HepG2 (cell line): Measurements from ENCODE around the gene TPD52L2. TPM values are rescaled to one million over a fixed set of nuclear protein-coding genes. Genes with fewer than 3 reads are reported as not detected.

Experiments
- ARHGAP35 ChIP-seq: sonication (generic); formaldehyde crosslinking; IDR thresholded peaks from 2 replicates; pipeline ENCODE4 v1.9.0; 2022; ENCODE audit warnings: mild to moderate bottlenecking, inconsistent platforms, moderate library complexity, missing genetic modification reagents, borderline replicate concordance
- CBFB ChIP-seq: sonication (generic); formaldehyde crosslinking; IDR thresholded peaks from 2 replicates; pipeline ENCODE4 v1.4.0; 2020; ENCODE audit warnings: missing genetic modification reagents
- CREBL2 ChIP-seq: sonication (generic); formaldehyde crosslinking; IDR thresholded peaks from 2 replicates; pipeline ENCODE4 v1.8.1; 2023; ENCODE audit warnings: missing genetic modification reagents, mild to moderate bottlenecking, borderline replicate concordance
- FOXP4 ChIP-seq: sonication (generic); formaldehyde crosslinking; IDR thresholded peaks from 2 replicates; pipeline ENCODE4 v1.4.0; 2020; ENCODE audit warnings: missing genetic modification reagents
- MTA1 ChIP-seq: sonication (generic); formaldehyde crosslinking; IDR thresholded peaks from 2 replicates; pipeline ENCODE4 v1.4.0; 2020; ENCODE audit warnings: missing genetic modification reagents, mild to moderate bottlenecking, borderline replicate concordance
- NR2F1 ChIP-seq, 2 experiments: fragments of 450-650 bp in 1 of 2; formaldehyde crosslinking in 1 of 2; IDR thresholded peaks; 2 replicates each; pipeline versions ENCODE4 v1.5.0 to v1.6.1; 2016 to 2020; ENCODE audit warnings: mild to moderate bottlenecking in 1 of 2, missing compliant biosample characterization in 1 of 2, missing genetic modification reagents in 1 of 2, moderate library complexity in 1 of 2
- RAD51 ChIP-seq: fragments of 450-650 bp; IDR thresholded peaks from 2 replicates; pipeline ENCODE4 v1.6.1; 2016; ENCODE audit warnings: borderline replicate concordance
- REXO4 ChIP-seq: sonication (generic); formaldehyde crosslinking; IDR thresholded peaks from 2 replicates; pipeline ENCODE4 v1.8.0; 2022; ENCODE audit warnings: missing genetic modification reagents, mild to moderate bottlenecking, borderline replicate concordance
- TBX3 ChIP-seq: fragments of 450-650 bp; IDR thresholded peaks from 2 replicates; pipeline ENCODE4 v1.6.1; 2017; ENCODE audit warnings: antibody characterized with exemption, mild to moderate bottlenecking, inconsistent platforms, borderline replicate concordance
- TP53 ChIP-seq: sonication (generic); formaldehyde crosslinking; conservative IDR thresholded peaks from 2 replicates; pipeline ENCODE4 v1.4.0; 2020; ENCODE audit warnings: missing genetic modification reagents
- ZBTB44 ChIP-seq: sonication (generic); formaldehyde crosslinking; IDR thresholded peaks from 2 replicates; pipeline ENCODE4 v1.4.0; 2020; ENCODE audit warnings: missing genetic modification reagents
- ZNF432 ChIP-seq: sonication (generic); formaldehyde crosslinking; IDR thresholded peaks from 2 replicates; pipeline ENCODE4 v1.5.0; 2020; ENCODE audit warnings: missing genetic modification reagents, mild to moderate bottlenecking, borderline replicate concordance
- ZNF513 ChIP-seq: sonication (generic); formaldehyde crosslinking; conservative IDR thresholded peaks from 2 replicates; pipeline ENCODE4 v1.5.0; 2020; ENCODE audit warnings: missing genetic modification reagents
- ZNF550 ChIP-seq: sonication (generic); formaldehyde crosslinking; IDR thresholded peaks from 2 replicates; pipeline ENCODE4 v1.4.0; 2020; ENCODE audit warnings: mild to moderate bottlenecking, missing genetic modification reagents, borderline replicate concordance
- ZNF775 ChIP-seq: sonication (generic); formaldehyde crosslinking; IDR thresholded peaks from 2 replicates; pipeline ENCODE4 v1.4.0; 2020; ENCODE audit warnings: missing genetic modification reagents, mild to moderate bottlenecking, moderate library complexity, borderline replicate concordance
- ZNF784 ChIP-seq: sonication (generic); formaldehyde crosslinking; IDR thresholded peaks from 2 replicates; pipeline ENCODE4 v1.5.1; 2020; ENCODE audit warnings: missing genetic modification reagents, mild to moderate bottlenecking, borderline replicate concordance
- ZNF879 ChIP-seq: sonication (generic); formaldehyde crosslinking; IDR thresholded peaks from 2 replicates; pipeline ENCODE4 v1.8.1; 2023; ENCODE audit warnings: missing genetic modification reagents
- polyA plus RNA-seq, 8 experiments: library from polyadenylated mRNA; depleted of rRNA in 3 of 8; stranded (reverse) in 7 of 8; unstranded in 1 of 8; fragments of >200 nt; fragmentation: Illumina TruSeq in 4 of 8; extraction: Trizol in 4 of 8; gene quantifications; 2 replicates each; pipeline versions ENCODE4 v1.2.1 to v1.2.3, GENCODE V29; 2011 to 2016; ENCODE audit warnings: low read depth in 4 of 8, missing spikeins in 1 of 8, mixed read lengths in 1 of 8; ENCODE audit not compliant: insufficient read depth in 1 of 8
- total RNA-seq, 5 experiments: library from RNA; depleted of rRNA; stranded (reverse); fragments of >200 nt; fragmentation: Illumina TruSeq; extraction: Trizol; gene quantifications; 2 replicates each; pipeline ENCODE4 v1.2.3, GENCODE V29; 2016; ENCODE audit warnings: low read depth in 1 of 5
- TF ChIP-seq, protein P1 (sequence below): fragments of 450-650 bp; IDR thresholded peaks from 2 replicates; pipeline ENCODE4 v1.6.1; 2017
- TF ChIP-seq, protein P2 (sequence below): sonication (generic); formaldehyde crosslinking; IDR thresholded peaks from 2 replicates; pipeline ENCODE4 v1.9.0; 2022; ENCODE audit warnings: missing genetic modification reagents, mild to moderate bottlenecking, borderline replicate concordance

TPD52L2 gene
- total and polyA plus RNA-seq, 2 of the 13 experiments (the other 11 are each of a cell fraction or from before 2014, with no cell fraction given), result 156 to 184 TPM

DNA sequence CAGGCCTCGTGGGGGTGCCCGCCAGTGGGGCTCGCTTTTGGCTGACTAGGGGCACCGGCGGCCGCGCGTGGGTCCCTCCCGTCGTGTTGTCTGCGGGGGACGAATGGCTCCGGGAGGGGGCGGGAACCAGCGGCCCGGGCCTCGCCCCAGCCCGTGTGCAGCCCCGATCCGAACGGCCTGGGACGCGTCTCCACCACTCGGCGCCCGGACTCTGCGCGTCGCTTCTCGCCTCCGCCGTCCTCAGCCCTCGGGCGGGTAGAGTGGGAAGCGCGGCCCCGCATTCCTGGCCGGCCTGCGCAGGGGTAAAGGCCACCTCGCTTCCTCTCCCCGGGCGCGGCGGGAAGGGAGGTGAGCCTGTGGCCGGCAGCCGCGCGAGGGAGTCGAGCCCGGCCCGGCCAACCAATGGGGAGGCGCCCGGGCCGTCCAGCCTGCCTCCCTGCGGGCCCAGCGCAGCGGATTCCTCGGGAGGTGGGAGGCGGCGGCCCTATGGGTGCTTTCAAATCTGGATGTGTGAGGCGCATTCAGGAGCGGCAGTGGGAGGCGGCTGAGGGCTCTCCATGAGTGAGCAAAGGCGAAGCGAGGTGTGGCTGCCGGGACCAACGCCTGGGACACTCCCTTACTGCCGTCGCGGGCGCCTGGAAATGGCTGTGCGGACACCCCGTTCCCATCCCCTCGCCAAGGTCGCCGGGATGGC is 32.9 kb upstream of the TPD52L2 start (continued):
- TF ChIP-seq FOXP4 (peak; percentile 14; the same call in 1 of the 2 replicates), TBX3 (no peak), ZNF879 (CRISPR knock-in tag) (no peak), TP53 (no peak), ZNF550 (no peak), ZNF432 (no peak), ZNF784 (CRISPR knock-in tag) (peak; percentile 93), MTA1 (CRISPR knock-in tag) (peak; percentile 54; the same call in 1 of the 2 replicates), CBFB (CRISPR knock-in tag) (no peak), NR2F1 (CRISPR knock-in tag; IDR thresholded peaks at IDR 0.05) (no peak), REXO4 (peak; percentile 65), ZBTB44 (CRISPR knock-in tag) (no peak), ZNF775 (no peak), ARHGAP35 (CRISPR knock-in tag) (peak; percentile 74; the same call in 1 of the 2 replicates), RAD51 (no peak), CREBL2 (CRISPR knock-in tag) (peak; percentile 34; the same call in 1 of the 2 replicates), ZNF513 (CRISPR knock-in tag) (0 out of 2 replicates have a peak, but pooled peaks have one; percentile 46)
- TF ChIP-seq, protein P1, sequence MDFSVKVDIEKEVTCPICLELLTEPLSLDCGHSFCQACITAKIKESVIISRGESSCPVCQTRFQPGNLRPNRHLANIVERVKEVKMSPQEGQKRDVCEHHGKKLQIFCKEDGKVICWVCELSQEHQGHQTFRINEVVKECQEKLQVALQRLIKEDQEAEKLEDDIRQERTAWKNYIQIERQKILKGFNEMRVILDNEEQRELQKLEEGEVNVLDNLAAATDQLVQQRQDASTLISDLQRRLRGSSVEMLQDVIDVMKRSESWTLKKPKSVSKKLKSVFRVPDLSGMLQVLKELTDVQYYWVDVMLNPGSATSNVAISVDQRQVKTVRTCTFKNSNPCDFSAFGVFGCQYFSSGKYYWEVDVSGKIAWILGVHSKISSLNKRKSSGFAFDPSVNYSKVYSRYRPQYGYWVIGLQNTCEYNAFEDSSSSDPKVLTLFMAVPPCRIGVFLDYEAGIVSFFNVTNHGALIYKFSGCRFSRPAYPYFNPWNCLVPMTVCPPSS, result no peak
- TF ChIP-seq, protein P2, sequence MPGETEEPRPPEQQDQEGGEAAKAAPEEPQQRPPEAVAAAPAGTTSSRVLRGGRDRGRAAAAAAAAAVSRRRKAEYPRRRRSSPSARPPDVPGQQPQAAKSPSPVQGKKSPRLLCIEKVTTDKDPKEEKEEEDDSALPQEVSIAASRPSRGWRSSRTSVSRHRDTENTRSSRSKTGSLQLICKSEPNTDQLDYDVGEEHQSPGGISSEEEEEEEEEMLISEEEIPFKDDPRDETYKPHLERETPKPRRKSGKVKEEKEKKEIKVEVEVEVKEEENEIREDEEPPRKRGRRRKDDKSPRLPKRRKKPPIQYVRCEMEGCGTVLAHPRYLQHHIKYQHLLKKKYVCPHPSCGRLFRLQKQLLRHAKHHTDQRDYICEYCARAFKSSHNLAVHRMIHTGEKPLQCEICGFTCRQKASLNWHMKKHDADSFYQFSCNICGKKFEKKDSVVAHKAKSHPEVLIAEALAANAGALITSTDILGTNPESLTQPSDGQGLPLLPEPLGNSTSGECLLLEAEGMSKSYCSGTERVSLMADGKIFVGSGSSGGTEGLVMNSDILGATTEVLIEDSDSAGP (CRISPR knock-in tag), result peak; percentile 88; the same call in 1 of the 2 replicates
